GM12878 (cell line): ENCODE measurements around the gene POU2AF2. TPM values are rescaled to one million over a fixed set of nuclear protein-coding genes. Genes with fewer than 3 reads are reported as not detected.

ENCODE experiments used
- ATAC-seq: fragments of 200-7000 bp; cut with Tn5 transposase; 3 replicates; pipeline ENCODE4 v1.9.1; 2020; ENCODE audit warnings: mild to moderate bottlenecking, moderate library complexity
- BruUV-seq: library from RNA; stranded (reverse); fragments of 400-500 nt; replicated peaks from 2 replicates; lab custom pipeline; 2021; lab: Mats Ljungman, UMichigan
- CTCF ChIA-PET: fragments of 300-600 bp; sonication (Branson Sonifier 250); formaldehyde crosslinking; extraction: SDS; loops from one replicate; lab custom pipeline; 2021; ENCODE audit warnings: inconsistent platforms; lab: Yijun Ruan, JAX
- POLR2A ChIA-PET: fragments of 350-600 bp; formaldehyde crosslinking; extraction: SDS; loops from one replicate; lab custom pipeline; 2021; ENCODE audit warnings: inconsistent platforms; lab: Charles Lee
- RAD21 ChIA-PET: fragments of 300-600 bp; sonication (Branson Sonifier 250); formaldehyde crosslinking; loops from one replicate; lab custom pipeline; 2023; ENCODE audit warnings: antibody characterized with exemption; ENCODE audit not compliant: unreplicated experiment; lab: Charles Lee
- SMC1A ChIA-PET: fragments of 300-600 bp; sonication (Branson Sonifier 250); formaldehyde crosslinking; loops from one replicate; lab custom pipeline; 2023; ENCODE audit not compliant: unreplicated experiment, uncharacterized antibody; lab: Charles Lee
- DNase-seq: peaks from one replicate; pipeline ENCODE4 v3.0.0-alpha.2; 2011; ENCODE audit warnings: low read depth, low spot score
- FAIRE-seq: peaks from 3 replicates; lab custom pipeline; 2011; peaks lifted over from hg19 to GRCh38; lab: Jason Lieb, UNC
- H2AFZ ChIP-seq: 2 replicates; pipeline ENCODE4 v1.6.0; 2011; ENCODE audit warnings: low read depth, low read length, control low read depth; ENCODE audit not compliant: control insufficient read depth
- H3K27ac ChIP-seq: 2 replicates; pipeline ENCODE4 v1.5.1; 2011; ENCODE audit warnings: control low read depth; ENCODE audit not compliant: control insufficient read depth, insufficient read depth
- H3K27me3 ChIP-seq, 2 experiments: replicated peaks in 1 of 2; 2 replicates each; pipeline versions ENCODE4 v1.6.0 to v1.6.1; 2011; ENCODE audit warnings: low read length in 1 of 2; ENCODE audit not compliant: control insufficient read depth in 2 of 2, insufficient read depth in 2 of 2
- H3K36me3 ChIP-seq, 2 experiments: 2 replicates each; pipeline ENCODE4 v1.5.1; 2011; ENCODE audit warnings: low read length in 1 of 2; ENCODE audit not compliant: control insufficient read depth in 2 of 2, insufficient read depth in 2 of 2
- H3K4me1 ChIP-seq: 2 replicates; pipeline ENCODE4 v1.6.1; 2011; ENCODE audit warnings: mild to moderate bottlenecking, low read length, moderate library complexity, mixed read lengths; ENCODE audit not compliant: control insufficient read depth, insufficient read depth
- H3K4me2 ChIP-seq: 2 replicates; pipeline ENCODE4 v1.6.0; 2011; ENCODE audit warnings: control low read depth; ENCODE audit not compliant: control insufficient read depth, insufficient read depth
- H3K4me3 ChIP-seq: fragments of 200-600 bp; sonication (generic); 2 replicates; pipeline ENCODE4 v1.5.1; 2016
- H3K79me2 ChIP-seq: 2 replicates; pipeline ENCODE4 v1.6.0; 2011; ENCODE audit warnings: low read length; ENCODE audit not compliant: control insufficient read depth, insufficient read depth
- H3K9ac ChIP-seq: 2 replicates; pipeline ENCODE4 v1.8.0; 2011; ENCODE audit warnings: low read length, control low read depth, mixed read lengths; ENCODE audit not compliant: control insufficient read depth, insufficient read depth
- H3K9me3 ChIP-seq: replicated peaks from 3 replicates; pipeline ENCODE4 v1.5.1; 2011; ENCODE audit warnings: mild to moderate bottlenecking, low read length; ENCODE audit not compliant: control insufficient read depth, insufficient read depth
- H4K20me1 ChIP-seq: 2 replicates; pipeline ENCODE4 v1.6.0; 2011; ENCODE audit not compliant: control insufficient read depth, insufficient read depth
- ATF7 ChIP-seq: fragments of 450-650 bp; IDR thresholded peaks from 2 replicates; pipeline ENCODE4 v1.6.1; 2016; ENCODE audit warnings: low read depth, mild to moderate bottlenecking
- CHD1 ChIP-seq: IDR thresholded peaks from 2 replicates; pipeline ENCODE4 v1.6.1; 2012; ENCODE audit warnings: low read depth, low read length, improper control_type of control experiment
- IKZF1 ChIP-seq: fragments of 450-650 bp; conservative IDR thresholded peaks from 2 replicates; pipeline ENCODE4 v1.6.1; 2017; ENCODE audit warnings: antibody characterized with exemption, mild to moderate bottlenecking
- KAT2A ChIP-seq: conservative IDR thresholded peaks from 2 replicates; pipeline ENCODE4 v1.6.1; 2011; ENCODE audit warnings: low read depth, low read length; ENCODE audit not compliant: control insufficient read depth
- NFXL1 ChIP-seq: fragments of 450-650 bp; IDR thresholded peaks from 2 replicates; pipeline ENCODE4 v1.6.1; 2017; ENCODE audit warnings: antibody characterized with exemption, mild to moderate bottlenecking, borderline replicate concordance
- NR2C2 ChIP-seq: IDR thresholded peaks from 2 replicates; pipeline ENCODE4 v1.6.1; 2011; ENCODE audit warnings: borderline replicate concordance, low read depth; ENCODE audit not compliant: control insufficient read depth, insufficient read length
- RCOR1 ChIP-seq: conservative IDR thresholded peaks from 2 replicates; pipeline ENCODE4 v1.6.1; 2012; ENCODE audit warnings: low read depth, low read length, improper control_type of control experiment
- ZZZ3 ChIP-seq: IDR thresholded peaks from 2 replicates; pipeline ENCODE4 v1.6.1; 2011; ENCODE audit warnings: low read depth; ENCODE audit not compliant: control insufficient read depth, insufficient read length
- WGBS: methylation state at CpG from one replicate; pipeline ENCODE4 v1.1.6; 2016; ENCODE audit warnings: low lambda C conversion rate; ENCODE audit not compliant: insufficient replicate concordance, insufficient coverage; ENCODE audit errors: missing lambda C conversion rate; 5-methylcytosine and 5-hydroxymethylcytosine counted together
- in situ Hi-C: fragments of 300-500 bp; cut with MboI; formaldehyde crosslinking; loops from 9 replicates; pipeline ENCODE4 v1.14.3; 2018; ENCODE audit warnings: mixed read lengths
- intact Hi-C: fragments of 100-400 bp; cut with micrococcal nuclease; formaldehyde crosslinking; loops from one replicate; pipeline ENCODE4 v1.14.2; 2022; ENCODE audit not compliant: unreplicated experiment
- polyA plus RNA-seq, 11 experiments: library from polyadenylated mRNA; depleted of rRNA in 4 of 11; unstranded in 6 of 11; stranded (reverse) in 5 of 11; fragments of >200 nt; fragmentation: Nextera tagmentation in 4 of 11; fragmentation: Illumina TruSeq in 1 of 11; extraction: Ambion mirVana in 4 of 11; extraction: Trizol in 1 of 11; gene quantifications; 1 replicate in 1 of 11; 2 replicates in 10 of 11; pipeline versions ENCODE4 v1.2.1 to v1.2.3, GENCODE V29; 2011 to 2016; ENCODE audit warnings: inconsistent platforms in 2 of 11, missing spikeins in 2 of 11, low read depth in 1 of 11
- total RNA-seq, 4 experiments: library from RNA; depleted of rRNA in 3 of 4; stranded (reverse); fragments of >200 nt in 3 of 4; fragmentation: Illumina TruSeq in 1 of 4; extraction: Trizol in 1 of 4; gene quantifications; 2 replicates each; pipeline versions ENCODE4 v1.2.1 to v1.2.3, GENCODE V29; 2013 to 2021

POU2AF2 gene
- total and polyA plus RNA-seq, 10 of the 15 experiments (the other 5 are each of a cell fraction or from before 2014, with no cell fraction given): not detected

DNA sequence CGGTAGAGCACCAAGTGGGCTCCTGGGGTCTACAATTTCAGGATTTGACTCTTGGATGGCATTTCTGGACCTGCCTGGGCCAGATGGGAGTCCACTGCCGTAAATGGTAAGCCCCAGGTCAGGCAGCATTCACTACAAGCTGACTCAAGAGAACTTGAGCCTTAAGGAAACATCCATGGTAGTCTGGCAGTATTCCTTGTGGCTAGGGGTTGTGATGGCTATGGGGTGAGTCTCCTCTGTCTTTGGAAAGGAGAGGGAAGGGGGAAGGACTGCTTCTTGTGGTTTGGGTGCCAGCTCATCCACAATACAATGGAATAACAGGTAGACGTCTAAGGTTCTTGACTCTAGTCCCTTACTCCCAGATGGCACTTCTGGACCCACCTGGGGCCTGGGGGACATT is 32.3 kb upstream of the POU2AF2 start:
- 0 out of 4 replicates have a peak, but pooled peaks cover 0 to 4% of the 10 kb centered on the region in 2 experiments for H3K27me3 ChIP-seq
- H3K36me3 ChIP-seq: no peaks in the 10 kb centered on the region
- intact Hi-C loops: no loop called here
- no peaks in the 10 kb centered on the region for H3K79me2 ChIP-seq
- POLR2A ChIA-PET: no interaction called here
- FAIRE-seq (no peak), DNase-seq (no peak), ATAC-seq (no peak)
- no peaks in the 10 kb centered on the region for H4K20me1 ChIP-seq
- RAD21 ChIA-PET: no interaction called here
- no peak overlapping the region for H3K27ac ChIP-seq
- H3K9me3 ChIP-seq: no peaks in the 10 kb centered on the region; the same call in 2 of the 3 replicates
- H3K4me3 ChIP-seq: no peak overlapping the region
- no peak overlapping the region for H3K9ac ChIP-seq
- TF ChIP-seq KAT2A (no peak), IKZF1 (no peak), NR2C2 (no peak)
- no TSS peak for BruUV-seq
- in situ Hi-C loops: no loop called here
- 31% methylated on average over 3 of the region's 3 CpGs for WGBS
- H3K4me1 ChIP-seq: no peaks in the 10 kb centered on the region
- H3K4me2 ChIP-seq: no peak overlapping the region
- no peak overlapping the region for H2AFZ ChIP-seq
- SMC1A ChIA-PET: no interaction called here
- CTCF ChIA-PET: no interaction called here

DNA sequence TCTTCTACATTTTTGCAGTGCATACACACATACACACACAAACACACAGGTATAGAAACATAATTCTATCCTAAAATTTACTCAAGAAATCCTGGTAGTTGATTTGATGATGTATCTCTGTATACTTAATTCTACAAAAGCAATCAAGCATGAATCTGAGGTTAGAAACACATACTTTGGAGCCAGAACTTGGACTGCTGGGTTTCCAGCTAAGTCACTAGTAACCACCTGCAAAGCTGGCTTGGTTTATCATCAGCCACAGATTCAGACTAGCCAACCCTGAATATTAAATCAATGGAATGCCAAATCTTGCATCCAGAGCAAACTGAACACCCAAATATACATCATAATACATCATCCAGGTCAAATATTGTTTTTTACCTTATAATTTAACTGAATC is 24.8 kb upstream of the POU2AF2 start:
- H4K20me1 ChIP-seq: no peaks in the 10 kb centered on the region
- ATAC-seq: no peak
- H3K27ac ChIP-seq: no peak overlapping the region
- H3K9me3 ChIP-seq: no peaks in the 10 kb centered on the region
- H3K4me1 ChIP-seq: no peaks in the 10 kb centered on the region
- no peak for DNase-seq
- no peak overlapping the region for H2AFZ ChIP-seq
- SMC1A ChIA-PET: interaction anchor here (1.1 to 1.2 kb wide), 2 partner anchors 9 to 246 kb away, joined by 3 read pairs; no protein-coding TSS in a partner anchor
- TF ChIP-seq CHD1 (no peak), RCOR1 (no peak), NFXL1 (no peak), ZZZ3 (no peak), ATF7 (no peak)
- no TSS peak for BruUV-seq
- H3K4me3 ChIP-seq: no peak overlapping the region
- intact Hi-C loops (loop anchor here (10.0 kb wide), 1 partner anchor 256 kb away; no protein-coding TSS in a partner anchor), in situ Hi-C loops (no loop called here)
- no peak overlapping the region for H3K9ac ChIP-seq
- POLR2A ChIA-PET: no interaction called here
- RAD21 ChIA-PET: no interaction called here
- CTCF ChIA-PET: interaction anchor here (1.3 kb wide), 1 partner anchor 10 kb away, joined by 5 read pairs; no protein-coding TSS in a partner anchor
- FAIRE-seq: no peak
- no peaks in the 10 kb centered on the region for H3K27me3 ChIP-seq
- H3K79me2 ChIP-seq: no peaks in the 10 kb centered on the region
- no peaks in the 10 kb centered on the region for H3K36me3 ChIP-seq
- no peak overlapping the region for H3K4me2 ChIP-seq
